Measurements from ENCODE around the gene HOXB2. TPM values are rescaled to one million over a fixed set of nuclear protein-coding genes. Genes with fewer than 3 reads are reported as not detected.

The HOXB2 gene
- total RNA-seq, 1 donor from 2014 or later, result 0.51 TPM

- no peak for DNase-seq (ENCODE audit: low read depth in 2 of 2)
Observed at GRCh38 chr17:48553190-48553547, 8.3 kb upstream of the HOXB2 start.

GRCh38 chr17:48552466-48553189 lies 7.7 kb upstream of the HOXB2 start:
- DNase-seq (ENCODE audit: low read depth in 2 of 2), result no peak

DNA sequence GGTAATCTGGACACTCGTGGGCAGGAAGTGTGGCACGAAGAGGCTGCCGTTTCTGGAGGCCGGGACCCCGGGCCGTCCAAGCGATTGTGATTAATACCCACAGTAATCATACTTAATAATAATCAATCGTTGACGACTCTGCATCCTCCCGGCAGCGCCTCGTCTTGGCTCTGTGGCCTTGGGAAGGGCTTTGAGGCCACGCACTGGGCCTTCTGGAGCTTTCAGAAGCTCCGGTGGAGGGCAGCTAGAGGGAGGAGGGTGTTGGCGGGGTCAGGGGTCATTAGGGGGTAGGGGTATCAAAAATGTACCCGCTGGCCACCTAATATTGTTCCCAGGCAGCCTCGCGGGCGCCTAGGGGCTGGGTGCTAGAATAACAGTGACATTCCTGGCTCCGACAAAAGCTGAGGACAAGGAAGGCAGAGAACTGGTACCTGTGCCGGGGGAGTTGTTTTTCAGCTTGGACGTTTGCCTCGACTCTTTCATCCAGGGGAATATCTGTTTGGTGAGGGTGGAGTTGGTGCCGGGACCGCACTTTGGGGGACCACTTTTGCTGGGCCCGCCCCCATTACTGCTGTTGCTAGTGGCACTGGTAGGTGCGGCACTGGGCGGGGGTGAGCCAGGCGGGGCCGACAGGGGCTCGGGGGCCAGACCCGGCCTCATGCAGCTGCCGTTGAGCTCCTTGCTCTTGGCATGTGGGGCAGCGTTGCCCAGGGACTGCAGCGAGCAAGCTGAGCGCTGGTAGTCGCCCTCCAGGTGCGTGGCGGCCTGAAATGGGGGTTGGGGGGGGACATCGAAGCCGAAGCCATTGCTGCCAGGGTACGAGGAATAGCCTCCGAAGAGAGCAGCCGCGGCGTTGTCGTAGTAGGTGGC lies 6.9 kb upstream of the HOXB2 start:
- DNase-seq (ENCODE audit: low read depth in 2 of 2), result no peak

- DNase-seq (ENCODE audit: low read depth in 2 of 2), result no peak
Observed at GRCh38 chr17:48551214-48551555, 6.3 kb upstream of the HOXB2 start.

DNA sequence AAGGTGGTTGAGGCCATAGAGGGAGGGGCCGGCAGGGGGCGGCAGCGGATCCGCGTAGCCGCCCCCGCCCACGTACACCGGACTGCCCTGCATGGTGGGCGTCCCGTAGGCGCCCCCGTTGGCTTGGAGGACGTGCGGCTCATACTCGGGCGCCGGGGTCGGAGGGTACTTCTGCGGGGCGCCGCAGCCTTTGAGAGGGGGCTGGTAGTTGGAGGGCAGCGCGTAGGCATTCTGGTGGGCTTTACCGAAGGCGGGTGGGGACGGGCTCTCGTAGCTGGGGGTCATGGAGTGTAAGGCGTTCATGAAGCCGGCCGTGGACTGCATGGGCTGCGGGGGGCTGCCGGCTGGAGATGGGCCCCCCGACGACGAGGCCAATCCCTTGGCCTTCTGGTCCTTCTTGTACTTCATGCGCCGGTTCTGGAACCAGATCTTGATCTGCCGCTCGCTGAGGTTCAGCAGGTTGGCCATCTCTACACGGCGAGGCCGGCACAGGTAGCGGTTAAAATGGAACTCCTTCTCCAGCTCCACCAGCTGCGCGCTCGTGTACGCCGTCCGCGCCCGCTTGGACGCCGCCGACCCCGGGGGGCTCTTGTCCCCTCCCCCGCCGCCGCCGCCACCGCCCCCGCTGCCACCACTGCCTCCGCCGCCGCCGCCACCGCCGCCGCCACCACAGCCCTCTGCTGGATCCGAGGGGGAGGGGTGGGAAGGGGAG lies 5.7 kb upstream of the HOXB2 start:
- no peak for DNase-seq (ENCODE audit: low read depth in 2 of 2)

GRCh38 chr17:48549914-48550501 lies 5.1 kb upstream of the HOXB2 start:
- no peak for DNase-seq (ENCODE audit: low read depth in 2 of 2)

DNA sequence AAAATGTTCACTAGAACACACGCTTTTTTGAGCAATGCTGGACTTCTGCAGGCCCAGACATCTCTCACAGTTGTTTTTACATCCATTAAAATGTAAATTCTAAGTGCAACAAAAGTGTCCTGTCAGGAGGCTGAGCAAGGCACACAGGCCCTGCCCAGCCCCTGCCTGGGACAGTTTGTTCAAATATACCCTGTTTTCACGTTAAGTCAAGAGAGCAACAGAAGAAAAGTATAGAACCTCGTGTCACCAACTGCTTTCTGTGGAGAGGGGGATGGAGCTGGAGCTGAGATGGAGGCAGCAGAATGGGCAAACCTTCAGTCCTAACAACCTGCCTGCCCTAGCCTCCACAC lies 4.3 kb upstream of the HOXB2 start:
- DNase-seq (ENCODE audit: low read depth in 2 of 2), result no peak

DNA sequence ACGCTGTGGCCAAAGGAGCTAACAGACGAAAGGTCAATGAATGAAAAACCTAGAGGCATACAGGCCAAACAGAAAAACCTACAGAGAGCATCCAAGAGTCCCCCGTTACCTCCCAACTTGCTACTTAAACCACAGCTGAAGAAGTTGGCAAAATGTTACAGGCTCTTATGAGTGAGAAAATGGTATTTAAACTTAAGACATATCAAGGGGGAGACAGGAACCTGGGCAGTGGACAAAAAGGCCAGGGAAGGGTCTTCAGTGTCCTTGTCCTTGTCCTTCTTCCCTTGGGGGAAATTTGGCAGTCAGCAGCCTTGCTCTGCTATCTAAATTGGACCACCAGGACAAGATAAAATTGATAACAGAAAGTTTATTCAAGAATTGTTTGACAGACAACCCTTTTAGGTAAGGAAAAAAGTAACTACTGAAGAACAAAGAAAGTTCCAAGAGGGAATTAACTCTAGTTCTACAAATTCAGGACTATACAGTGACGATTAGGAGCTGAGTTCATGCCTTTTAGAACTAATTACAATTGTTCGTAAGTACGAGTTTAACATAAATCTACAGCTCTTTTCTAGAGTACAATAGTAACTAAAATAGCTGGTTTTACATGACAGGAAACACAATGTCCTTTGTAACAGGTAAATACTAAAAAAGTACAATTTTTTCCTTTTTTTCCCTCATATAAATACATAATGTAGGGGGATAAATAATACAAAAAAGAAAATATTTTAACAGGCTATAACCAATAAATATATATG lies 3.8 kb upstream of the HOXB2 start:
- DNase-seq (ENCODE audit: low read depth in 2 of 2), result no peak

- no peak for DNase-seq (ENCODE audit: low read depth in 2 of 2)
Observed at GRCh38 chr17:48547808-48548522, 3.1 kb upstream of the HOXB2 start.

GRCh38 chr17:48546924-48547807 lies 2.3 kb upstream of the HOXB2 start:
- no peak for DNase-seq (ENCODE audit: low read depth in 2 of 2)

GRCh38 chr17:48546137-48546923 lies 1.4 kb upstream of the HOXB2 start:
- no peak for DNase-seq (ENCODE audit: low read depth in 2 of 2)

- DNase-seq (ENCODE audit: low read depth in 2 of 2), result no peak
Observed at GRCh38 chr17:48545539-48545938, 630 bp upstream of the HOXB2 start.

DNA sequence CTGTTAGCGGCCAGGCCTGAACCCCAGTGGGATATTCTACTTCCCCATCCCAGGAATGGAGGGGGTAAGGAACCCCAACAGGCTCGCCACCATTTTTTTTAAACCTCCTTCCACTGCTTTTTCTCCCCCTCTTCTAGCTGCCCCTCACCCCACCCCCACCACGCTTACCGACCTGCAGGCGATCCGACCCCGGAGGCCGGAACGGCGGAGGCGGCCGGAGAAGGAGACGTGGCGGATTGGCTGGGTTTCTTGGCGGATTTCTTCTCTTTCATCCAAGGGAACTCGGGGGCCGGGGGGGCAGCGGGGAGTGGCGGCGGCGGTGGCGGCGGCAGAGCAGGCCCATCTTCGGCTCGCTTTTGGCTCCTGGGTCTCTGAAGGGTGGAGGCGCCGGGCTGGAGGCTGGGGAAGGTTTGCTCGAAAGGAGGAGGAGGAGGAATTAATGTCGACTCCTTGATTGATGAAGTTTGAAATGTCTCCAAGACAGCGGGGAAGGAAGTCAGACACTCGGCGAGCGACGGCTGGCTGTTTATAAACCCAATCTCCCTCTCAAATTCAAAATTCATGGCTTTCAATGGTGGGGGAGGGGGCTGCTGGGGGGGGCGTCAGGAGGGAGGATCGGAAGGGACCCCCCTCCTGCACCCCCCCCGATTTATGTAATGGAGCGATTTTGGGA lies 424 bp downstream of the HOXB2 start:
- peak in 1 of 2 donors; percentile 74 for DNase-seq (ENCODE audit: low read depth in 2 of 2)

- peak in 1 of 2 donors; percentile 11 for DNase-seq (ENCODE audit: low read depth in 2 of 2)
Observed at GRCh38 chr17:48543854-48544348, 1.0 kb downstream of the HOXB2 start.

DNA sequence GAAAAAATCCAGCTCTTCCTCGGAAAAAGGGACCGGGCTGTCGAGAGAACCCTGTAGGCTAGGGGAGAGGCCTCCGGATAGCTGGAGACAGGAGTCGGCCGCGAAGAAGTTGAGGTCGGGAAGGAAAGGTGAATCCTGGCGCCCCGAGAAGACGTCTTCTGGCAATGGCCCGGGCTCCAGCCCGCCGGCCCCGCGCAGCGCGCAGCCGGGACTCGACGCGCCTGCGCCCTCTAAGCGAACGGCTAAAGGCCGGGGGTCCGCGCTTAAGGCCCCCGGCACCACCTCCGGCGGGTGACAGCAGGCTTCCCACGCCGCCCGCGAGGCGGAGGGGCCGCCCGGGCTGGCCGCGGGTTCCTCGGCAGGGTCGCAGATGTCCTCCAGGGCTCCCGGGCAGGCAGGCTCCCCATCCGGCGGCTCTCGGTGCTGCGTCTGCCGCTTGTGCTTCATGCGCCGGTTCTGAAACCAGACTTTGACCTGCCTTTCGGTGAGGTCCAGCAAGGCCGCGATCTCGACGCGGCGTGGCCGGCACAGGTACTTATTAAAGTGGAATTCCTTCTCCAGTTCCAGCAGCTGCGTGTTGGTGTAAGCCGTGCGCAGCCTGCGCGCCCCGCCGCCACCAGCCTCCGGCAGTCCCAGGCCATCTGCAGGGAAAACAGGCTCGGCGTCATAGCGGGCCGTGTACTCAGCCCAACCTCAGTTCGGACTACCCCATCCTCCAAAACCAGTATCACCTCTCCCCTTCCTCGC lies 1.6 kb downstream of the HOXB2 start:
- DNase-seq (ENCODE audit: low read depth in 2 of 2), result peak in 1 of 2 donors; percentile 61

- DNase-seq (ENCODE audit: low read depth in 2 of 2), result no peak
Observed at GRCh38 chr17:48542698-48543106, 2.2 kb downstream of the HOXB2 start.

- peak in 1 of 2 donors; percentile 21 for DNase-seq (ENCODE audit: low read depth in 2 of 2)
Observed at GRCh38 chr17:48542114-48542656, 2.7 kb downstream of the HOXB2 start.

Measured in dermis microvascular lymphatic vessel endothelial cell (primary cell).